Tibial nerve (tissue), 4 donors: ENCODE results near the gene PLSCR3. TPM values are rescaled to one million over a fixed set of nuclear protein-coding genes. Genes with fewer than 3 reads are reported as not detected.
A peak's percentile ranks its signal among the peaks of the same experiment; 100 is the strongest.

Source experiments
- DNase-seq, 2 donors: peaks; one replicate each; pipeline ENCODE4 v3.0.0-alpha.2; 2019; ENCODE audit warnings: low spot score in 2 of 2
- H3K27ac ChIP-seq, 4 donors: fragments of 200-600 bp; sonication (generic) in 3 of 4; one replicate each; pipeline ENCODE4 v1.5.1; 2017 to 2019; ENCODE audit warnings: mild to moderate bottlenecking in 1 of 4
- H3K27me3 ChIP-seq, 2 donors: fragments of 200-600 bp; sonication (generic) in 1 of 2; one replicate each; pipeline versions ENCODE4 v1.5.1 to v1.6.0; 2017 to 2019
- H3K36me3 ChIP-seq, 3 donors: fragments of 200-600 bp; sonication (generic); one replicate each; pipeline ENCODE4 v1.5.1; 2018 to 2019
- H3K4me1 ChIP-seq, 4 donors: fragments of 200-600 bp; sonication (generic) in 3 of 4; one replicate each; pipeline ENCODE4 v1.5.1; 2017 to 2019
- H3K4me3 ChIP-seq, 4 donors: fragments of 200-600 bp; sonication (generic) in 3 of 4; one replicate each; pipeline ENCODE4 v1.5.1; 2017 to 2019; ENCODE audit warnings: mild to moderate bottlenecking in 1 of 4, moderate library complexity in 1 of 4
- H3K9me3 ChIP-seq, 4 donors: fragments of 200-600 bp; sonication (generic) in 3 of 4; one replicate each; pipeline ENCODE4 v1.5.1; 2017 to 2019
- CTCF ChIP-seq, 5 experiments: fragments of 200-600 bp in 3 of 5; fragments of 450-650 bp in 2 of 5; sonication (generic) in 3 of 5; IDR thresholded peaks; one replicate each; pipeline ENCODE4 v1.5.1; 2016 to 2019; ENCODE audit warnings: antibody characterized with exemption in 5 of 5, mild to moderate bottlenecking in 3 of 5, moderate library complexity in 2 of 5
- EP300 ChIP-seq, 2 donors: sonication (generic); formaldehyde crosslinking; IDR thresholded peaks; one replicate each; pipeline ENCODE4 v1.6.1; 2017; ENCODE audit warnings: antibody characterized with exemption in 2 of 2, mild to moderate bottlenecking in 1 of 2
- POLR2A ChIP-seq, 2 donors: fragments of 450-650 bp; IDR thresholded peaks; one replicate each; pipeline ENCODE4 v1.6.1; 2017; ENCODE audit warnings: antibody characterized with exemption in 2 of 2, mild to moderate bottlenecking in 2 of 2, moderate library complexity in 2 of 2
- WGBS, 2 donors: methylation state at CpG; one replicate each; pipeline ENCODE4 v1.1.5; 2018; 5-methylcytosine and 5-hydroxymethylcytosine counted together
- total RNA-seq, 4 donors: library from RNA; depleted of rRNA; stranded (reverse); fragments of >200 nt; gene quantifications; one replicate each; pipeline ENCODE4 v1.1.0, GENCODE V29; 2016

PLSCR3 gene
- total RNA-seq, 4 donors from 2014 or later, result 28.7 to 55.5 (median 42.9) TPM

- H3K27me3 ChIP-seq, result no peaks in the 10 kb centered on the region
- no peaks in the 10 kb centered on the region for H3K9me3 ChIP-seq
- peaks cover 0 to 10% (median 0%) of the 10 kb centered on the region in 4 donors for H3K4me1 ChIP-seq
- H3K4me3 ChIP-seq, result no peak overlapping the region
- H3K36me3 ChIP-seq, result peaks cover 0 to 57% (median 0%) of the 10 kb centered on the region in 3 donors
- 81 to 85% methylated on average over 19 to 22 of the region's 23 CpGs for WGBS, 2 donors
- H3K27ac ChIP-seq, result peak overlapping the region in 1 of 4 donors; percentile 6
- no peak for TF ChIP-seq EP300 (IDR thresholded peaks at IDR 0.05)
- no peak for TF ChIP-seq CTCF (IDR thresholded peaks at IDR 0.05)
- TF ChIP-seq POLR2A (IDR thresholded peaks at IDR 0.05), result no peak
- no peak for DNase-seq
These were observed 21.5 kb upstream of the PLSCR3 start for GRCh38 chr17:7415784-7416183.

GRCh38 chr17:7414837-7415236, 20.5 kb upstream of the PLSCR3 start:
- Histone ChIP-seq H3K36me3 (peaks cover 0 to 66% (median 0%) of the 10 kb centered on the region in 3 donors), H3K27me3 (no peaks in the 10 kb centered on the region), H3K9me3 (no peaks in the 10 kb centered on the region), H3K4me1 (peaks cover 0 to 10% (median 0%) of the 10 kb centered on the region in 4 donors), H3K4me3 (no peak overlapping the region), H3K27ac (no peak overlapping the region)
- DNase-seq, result no peak
- TF ChIP-seq POLR2A (IDR thresholded peaks at IDR 0.05) (no peak), CTCF (IDR thresholded peaks at IDR 0.05) (no peak), EP300 (IDR thresholded peaks at IDR 0.05) (no peak)
- WGBS, 2 donors, result 85 to 94% methylated on average over 11 to 14 of the region's 14 CpGs

GRCh38 chr17:7413346-7413985, 19.1 kb upstream of the PLSCR3 start:
- Histone ChIP-seq H3K9me3 (no peaks in the 10 kb centered on the region), H3K27me3 (no peaks in the 10 kb centered on the region), H3K4me3 (no peak overlapping the region), H3K36me3 (peaks cover 0 to 79% (median 0%) of the 10 kb centered on the region in 3 donors), H3K27ac (peak overlapping the region in 2 of 4 donors; percentile 1 to 16), H3K4me1 (peaks cover 0 to 10% (median 0%) of the 10 kb centered on the region in 4 donors)
- DNase-seq, result no peak
- 51 to 78% methylated on average over 5 of the region's 6 CpGs for WGBS, 2 donors
- TF ChIP-seq CTCF (IDR thresholded peaks at IDR 0.05), result no peak
- no peak for TF ChIP-seq POLR2A (IDR thresholded peaks at IDR 0.05)
- no peak for TF ChIP-seq EP300 (IDR thresholded peaks at IDR 0.05)

GRCh38 chr17:7411427-7411750, 17.1 kb upstream of the PLSCR3 start:
- H3K9me3 ChIP-seq, result no peaks in the 10 kb centered on the region
- 90 to 92% methylated on average over 8 of the region's 8 CpGs for WGBS, 2 donors
- TF ChIP-seq EP300 (IDR thresholded peaks at IDR 0.05), result no peak
- no peak for TF ChIP-seq POLR2A (IDR thresholded peaks at IDR 0.05)
- no peak for TF ChIP-seq CTCF (IDR thresholded peaks at IDR 0.05)
- peaks cover 0 to 67% (median 0%) of the 10 kb centered on the region in 3 donors for H3K36me3 ChIP-seq
- H3K27ac ChIP-seq, result no peak overlapping the region
- H3K4me1 ChIP-seq, result peaks cover 0 to 22% (median 1%) of the 10 kb centered on the region in 4 donors
- DNase-seq, result no peak
- H3K27me3 ChIP-seq, result no peaks in the 10 kb centered on the region
- no peak overlapping the region for H3K4me3 ChIP-seq

GRCh38 chr17:7410634-7411426, 16.5 kb upstream of the PLSCR3 start:
- peaks cover 0 to 28% (median 4%) of the 10 kb centered on the region in 4 donors for H3K4me1 ChIP-seq
- H3K4me3 ChIP-seq, result no peak overlapping the region
- TF ChIP-seq POLR2A (IDR thresholded peaks at IDR 0.05) (no peak), CTCF (IDR thresholded peaks at IDR 0.05) (no peak), EP300 (IDR thresholded peaks at IDR 0.05) (no peak)
- no peak for DNase-seq
- H3K27ac ChIP-seq, result no peak overlapping the region
- H3K27me3 ChIP-seq, result no peaks in the 10 kb centered on the region
- H3K9me3 ChIP-seq, result no peaks in the 10 kb centered on the region
- H3K36me3 ChIP-seq, result peaks cover 0 to 61% (median 0%) of the 10 kb centered on the region in 3 donors
- WGBS, 2 donors, result 82 to 89% methylated on average over 25 of the region's 25 CpGs
